Esophagus (tissue), 2 donors: ENCODE data around the gene CDH22. TPM values are rescaled to one million over a fixed set of nuclear protein-coding genes. Genes with fewer than 3 reads are reported as not detected.

Source experiments
- H3K27ac ChIP-seq, 2 donors: one replicate each; pipeline ENCODE4 v1.5.1; 2013; ENCODE audit warnings: low read depth in 2 of 2, mild to moderate bottlenecking in 2 of 2, inconsistent platforms in 1 of 2, low read length in 1 of 2, moderate library complexity in 1 of 2
- H3K27me3 ChIP-seq, 2 donors: one replicate each; pipeline ENCODE4 v1.6.1; 2013; ENCODE audit warnings: low read length in 2 of 2, control low read depth in 1 of 2, mild to moderate bottlenecking in 1 of 2; ENCODE audit not compliant: insufficient read depth in 2 of 2, control insufficient read depth in 1 of 2
- H3K36me3 ChIP-seq, 2 donors: one replicate each; pipeline ENCODE4 v1.6.1; 2013; ENCODE audit warnings: low read length in 1 of 2; ENCODE audit not compliant: control insufficient read depth in 2 of 2, insufficient read depth in 2 of 2
- H3K4me1 ChIP-seq, 2 donors: one replicate each; pipeline ENCODE4 v1.6.1; 2013; ENCODE audit warnings: low read length in 1 of 2; ENCODE audit not compliant: control insufficient read depth in 2 of 2, insufficient read depth in 2 of 2
- H3K4me3 ChIP-seq, 2 donors: one replicate each; pipeline ENCODE4 v1.5.1; 2013; ENCODE audit warnings: low read length in 2 of 2, mild to moderate bottlenecking in 2 of 2, low read depth in 1 of 2, moderate library complexity in 1 of 2
- H3K9me3 ChIP-seq, 2 donors: one replicate each; pipeline ENCODE4 v1.6.1; 2013; ENCODE audit warnings: mild to moderate bottlenecking in 2 of 2, low read depth in 1 of 2, low read length in 1 of 2, moderate library complexity in 1 of 2; ENCODE audit not compliant: control insufficient read depth in 2 of 2, insufficient read depth in 1 of 2
- WGBS, 2 donors: extraction: QIAGEN DNeasy Blood & Tissue Kit; methylation state at CpG; one replicate each; pipeline ENCODE4 v1.1.7; 2013; 5-methylcytosine and 5-hydroxymethylcytosine counted together
- polyA plus RNA-seq, 2 donors: library from polyadenylated mRNA; stranded (reverse); fragments of 200-250 nt; gene quantifications; one replicate each; pipeline ENCODE4 v1.2.3, GENCODE V29; 2013
- donor health status: healthy with polysubstance abuse.
- donor health status: Bipolar disorder and iron deficiency.

CDH22 gene
- polyA plus RNA-seq, 2 donors = 0.55 to 0.86 TPM

DNA sequence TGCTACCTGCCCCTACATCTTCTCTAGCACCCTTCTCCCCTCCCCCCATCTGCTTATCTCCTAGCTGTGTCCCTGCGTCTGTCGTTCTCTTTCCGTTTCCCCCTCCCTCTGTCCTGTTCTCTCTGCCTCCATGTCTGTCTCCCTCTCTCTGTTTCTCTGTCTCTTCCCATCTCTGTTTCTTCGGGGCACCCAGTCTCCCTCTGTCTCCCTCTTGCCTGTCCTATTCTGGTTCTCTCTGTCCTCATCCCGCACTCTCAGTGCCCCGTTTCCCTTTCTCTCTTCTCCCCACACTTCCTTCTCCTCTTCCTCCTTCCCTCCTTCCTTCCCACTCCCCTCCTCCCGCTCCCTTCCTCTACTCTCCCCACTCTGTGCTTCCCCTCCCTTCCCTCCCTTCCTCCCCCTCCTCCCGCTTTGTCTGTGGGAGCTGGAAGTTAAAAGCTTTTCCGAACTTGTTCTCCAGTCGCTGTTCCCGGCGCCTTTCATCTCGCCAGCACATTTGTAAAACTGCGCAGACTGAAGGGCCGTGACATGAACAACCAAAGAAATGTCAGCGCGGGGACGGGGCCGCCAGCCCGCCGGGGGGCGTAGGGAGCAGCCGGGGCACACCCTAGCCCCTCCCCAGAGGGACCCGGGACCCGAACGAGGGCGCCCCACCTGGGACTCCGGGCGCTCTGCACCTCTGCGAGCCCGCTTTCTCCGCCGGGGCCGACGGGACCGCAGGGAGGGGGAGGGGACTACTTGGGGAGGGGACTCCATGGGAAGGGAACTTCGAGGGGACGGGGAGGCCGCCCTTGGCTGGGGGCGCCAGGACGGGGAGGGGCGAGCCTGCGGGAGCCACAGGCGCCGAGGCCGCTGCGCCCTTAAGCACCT lies 4.0 kb upstream of the CDH22 start:
- no peak overlapping the region for H3K27ac ChIP-seq
- peaks cover 0 to 3% of the 10 kb centered on the region in 2 donors for H3K4me1 ChIP-seq
- 1% methylated on average over 30 to 47 of the region's 47 CpGs for WGBS, 2 donors
- H3K36me3 ChIP-seq = no peaks in the 10 kb centered on the region
- H3K4me3 ChIP-seq = no peak overlapping the region
- H3K9me3 ChIP-seq = no peaks in the 10 kb centered on the region
- peaks cover 7 to 16% of the 10 kb centered on the region in 2 donors for H3K27me3 ChIP-seq

GRCh38 chr20:46311719-46312074 lies 3.4 kb upstream of the CDH22 start:
- H3K27ac ChIP-seq = no peak overlapping the region
- H3K4me1 ChIP-seq = peaks cover 0 to 5% of the 10 kb centered on the region in 2 donors
- no peaks in the 10 kb centered on the region for H3K36me3 ChIP-seq
- H3K9me3 ChIP-seq = no peaks in the 10 kb centered on the region
- no peak overlapping the region for H3K4me3 ChIP-seq
- WGBS, 2 donors = 13% methylated on average over 4 to 5 of the region's 5 CpGs
- peaks cover 7 to 16% of the 10 kb centered on the region in 2 donors for H3K27me3 ChIP-seq

DNA sequence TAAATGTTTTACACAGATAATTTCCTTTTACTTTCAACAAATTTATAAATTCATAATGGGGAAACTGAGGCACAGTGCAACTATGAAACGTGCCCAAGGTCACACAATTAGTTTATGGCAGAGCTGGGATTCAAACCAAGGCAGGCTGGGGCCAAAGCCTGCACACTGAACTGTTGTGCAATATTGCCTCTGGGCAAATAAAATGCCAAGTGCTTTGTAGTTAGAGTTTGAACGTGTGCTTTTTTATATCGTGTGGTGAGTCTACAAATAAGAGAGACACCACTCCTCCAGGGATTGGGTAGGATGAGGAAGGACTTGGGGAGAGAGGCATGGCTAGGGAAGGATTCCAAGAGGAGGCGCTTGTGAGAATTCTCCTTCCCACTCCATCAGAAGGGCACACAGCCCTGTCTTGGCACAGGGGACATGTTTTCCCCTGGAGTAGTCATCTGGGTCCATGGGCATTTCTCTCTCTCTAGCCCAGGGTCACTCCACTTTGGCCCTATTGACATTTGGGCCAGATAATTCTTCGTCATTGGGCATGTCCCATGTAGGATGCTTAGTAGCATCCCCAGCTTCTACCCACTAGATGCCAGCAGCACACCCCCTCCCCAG lies 2.8 kb upstream of the CDH22 start:
- Histone ChIP-seq H3K4me3 (no peak overlapping the region), H3K9me3 (no peaks in the 10 kb centered on the region), H3K36me3 (no peaks in the 10 kb centered on the region), H3K4me1 (peaks cover 0 to 5% of the 10 kb centered on the region in 2 donors), H3K27ac (no peak overlapping the region), H3K27me3 (peaks cover 7 to 16% of the 10 kb centered on the region in 2 donors)
- WGBS, 2 donors = 13 to 14% methylated on average over 5 of the region's 5 CpGs

DNA sequence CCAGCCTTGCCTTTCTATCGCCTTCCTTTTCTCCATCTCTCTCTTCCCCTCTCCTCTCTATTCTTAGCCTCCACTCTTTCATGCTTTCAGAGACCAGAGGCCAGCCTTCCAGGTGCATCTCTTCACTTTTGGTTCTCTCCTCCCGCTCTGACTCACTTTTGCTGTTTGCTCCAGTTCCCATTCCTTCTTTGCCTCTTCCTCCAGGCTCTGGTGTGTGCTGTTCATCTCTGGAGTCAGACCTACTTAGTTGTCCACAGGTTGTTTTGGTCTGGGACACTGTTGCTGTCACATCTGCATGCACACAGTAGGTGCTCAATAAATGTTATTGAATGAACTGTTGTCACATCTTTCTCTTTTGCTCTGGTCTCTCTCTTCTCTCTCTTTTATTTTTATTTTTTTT lies 1.6 kb upstream of the CDH22 start:
- no peak overlapping the region for H3K27ac ChIP-seq
- H3K9me3 ChIP-seq = no peaks in the 10 kb centered on the region
- peaks cover 7 to 16% of the 10 kb centered on the region in 2 donors for H3K27me3 ChIP-seq
- no peaks in the 10 kb centered on the region for H3K36me3 ChIP-seq
- 47 to 53% methylated on average over 2 of the region's 2 CpGs for WGBS, 2 donors
- H3K4me1 ChIP-seq = peaks cover 0 to 5% of the 10 kb centered on the region in 2 donors
- no peak overlapping the region for H3K4me3 ChIP-seq

DNA sequence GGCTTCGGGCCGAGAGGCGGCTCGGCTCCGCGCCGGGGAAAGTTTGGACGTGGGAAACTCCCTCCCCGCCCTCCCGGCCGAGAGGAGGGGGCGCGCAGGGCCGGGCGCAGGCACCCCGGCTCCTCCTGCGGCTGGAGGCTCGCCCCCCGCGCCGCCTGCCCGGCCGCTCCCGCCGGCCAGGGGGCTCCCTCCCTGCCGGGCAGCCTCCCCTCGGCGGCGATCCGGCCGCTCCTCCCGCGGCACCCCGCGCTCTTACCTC lies 370 bp downstream of the CDH22 start:
- no peak overlapping the region for H3K27ac ChIP-seq
- 0 to 2% methylated on average over 15 to 35 of the region's 35 CpGs for WGBS, 2 donors
- peaks cover 0 to 15% of the 10 kb centered on the region in 2 donors for H3K27me3 ChIP-seq
- peaks cover 0 to 5% of the 10 kb centered on the region in 2 donors for H3K4me1 ChIP-seq
- no peaks in the 10 kb centered on the region for H3K9me3 ChIP-seq
- H3K4me3 ChIP-seq = peak overlapping the region; percentile 36 to 53
- no peaks in the 10 kb centered on the region for H3K36me3 ChIP-seq

DNA sequence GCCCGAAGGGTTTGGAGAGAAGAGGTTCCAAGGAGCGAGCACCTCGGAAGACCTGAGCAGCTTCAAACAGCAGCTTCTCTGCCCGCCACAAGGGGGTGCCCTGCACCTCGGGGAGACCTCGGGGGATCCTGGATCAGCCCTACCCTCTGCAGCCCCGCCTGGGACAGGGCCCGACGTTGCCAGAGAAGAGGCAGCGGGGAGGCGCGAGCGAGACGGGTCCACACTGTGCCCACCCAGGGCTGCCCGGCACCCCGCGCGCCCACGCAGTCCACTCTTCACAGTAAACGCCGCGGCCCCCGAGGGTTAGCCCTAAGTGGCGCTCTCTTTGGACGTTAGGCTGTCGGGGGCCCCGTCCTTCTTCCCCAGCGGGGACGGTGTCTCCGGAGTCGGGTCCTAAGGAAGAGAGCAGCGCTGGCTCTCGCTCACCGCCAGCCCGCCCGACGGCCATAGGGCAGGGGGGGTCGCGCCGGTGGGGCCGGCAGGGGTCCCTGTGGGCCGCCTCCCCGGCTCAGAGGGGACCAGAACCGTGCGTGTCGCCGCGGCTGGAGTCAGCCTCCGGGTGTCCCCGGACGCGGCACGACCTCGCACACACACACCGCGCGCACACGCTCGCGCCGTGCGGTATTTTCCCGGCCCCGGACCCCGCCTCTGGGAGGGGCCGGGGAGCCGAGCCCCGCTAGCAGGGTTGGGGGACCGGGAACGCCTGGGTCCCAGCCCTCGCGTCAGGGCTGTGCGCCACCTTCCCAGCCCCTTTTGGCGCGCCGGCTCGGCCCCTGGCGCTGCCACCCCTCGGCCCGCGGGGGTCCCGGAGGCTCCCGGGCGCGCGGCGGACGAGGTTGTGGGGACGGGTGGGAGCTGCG lies 929 bp downstream of the CDH22 start:
- H3K4me3 ChIP-seq = peak overlapping the region; percentile 36 to 53
- H3K4me1 ChIP-seq = peaks cover 0 to 5% of the 10 kb centered on the region in 2 donors
- H3K9me3 ChIP-seq = no peaks in the 10 kb centered on the region

GRCh38 chr20:46306743-46307138 lies 1.6 kb downstream of the CDH22 start:
- peaks cover 0 to 5% of the 10 kb centered on the region in 2 donors for H3K4me1 ChIP-seq
- no peak overlapping the region for H3K27ac ChIP-seq
- H3K4me3 ChIP-seq = peak overlapping the region in 1 of 2 donors; percentile 53
- no peaks in the 10 kb centered on the region for H3K9me3 ChIP-seq
- peaks cover 0 to 11% of the 10 kb centered on the region in 2 donors for H3K27me3 ChIP-seq
- 20 to 22% methylated on average over 9 to 10 of the region's 10 CpGs for WGBS, 2 donors
- no peaks in the 10 kb centered on the region for H3K36me3 ChIP-seq

More for the DNA sequence above, 929 bp downstream of the CDH22 start:
- H3K36me3 ChIP-seq = no peaks in the 10 kb centered on the region
- peaks cover 0 to 11% of the 10 kb centered on the region in 2 donors for H3K27me3 ChIP-seq
- 1% methylated on average over 75 to 90 of the region's 90 CpGs for WGBS, 2 donors
- H3K27ac ChIP-seq = no peak overlapping the region

GRCh38 chr20:46305973-46306360 lies 2.3 kb downstream of the CDH22 start:
- 42 to 45% methylated on average over 9 of the region's 9 CpGs for WGBS, 2 donors

DNA sequence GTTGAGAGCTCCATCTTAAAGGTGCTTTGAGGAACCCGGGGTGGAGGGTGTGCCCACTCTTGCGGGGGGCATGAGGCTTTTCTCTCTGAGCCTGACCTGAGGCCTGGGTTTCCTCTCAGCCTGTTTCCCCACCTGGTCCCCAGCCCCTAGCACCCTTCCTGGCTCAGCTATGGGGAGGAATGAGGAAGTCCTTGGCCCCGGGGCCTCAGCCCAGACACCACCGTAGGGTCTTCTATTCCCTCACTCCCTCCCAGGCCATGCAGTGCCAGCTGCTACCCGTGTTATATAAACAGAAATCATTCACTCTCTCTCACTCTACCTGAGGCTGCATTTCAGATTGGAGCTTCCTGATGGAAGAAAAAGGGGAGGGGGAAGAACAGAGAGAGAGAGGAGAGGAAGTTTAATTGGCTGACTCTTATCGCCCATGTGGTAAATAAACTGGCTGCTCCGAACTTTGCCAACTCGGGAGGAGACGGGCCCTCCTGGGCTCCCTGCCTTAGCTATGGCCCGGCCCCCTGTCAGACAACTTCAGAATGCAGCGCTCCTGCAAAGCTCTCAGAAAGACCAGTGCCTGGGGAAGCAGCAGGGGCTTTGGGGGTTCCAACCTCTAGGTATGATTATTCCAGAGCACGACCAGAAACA lies 2.8 kb downstream of the CDH22 start:
- no peak overlapping the region for H3K4me3 ChIP-seq

More at GRCh38 chr20:46305973-46306360, 2.3 kb downstream of the CDH22 start:
- no peaks in the 10 kb centered on the region for H3K36me3 ChIP-seq
- no peaks in the 10 kb centered on the region for H3K9me3 ChIP-seq
- peaks cover 0 to 11% of the 10 kb centered on the region in 2 donors for H3K27me3 ChIP-seq
- H3K4me1 ChIP-seq = peaks cover 0 to 5% of the 10 kb centered on the region in 2 donors
- no peak overlapping the region for H3K27ac ChIP-seq
- no peak overlapping the region for H3K4me3 ChIP-seq

More for the DNA sequence above, 2.8 kb downstream of the CDH22 start:
- 21 to 23% methylated on average over 12 of the region's 12 CpGs for WGBS, 2 donors
- Histone ChIP-seq H3K4me1 (peaks cover 0 to 5% of the 10 kb centered on the region in 2 donors), H3K27ac (no peak overlapping the region), H3K27me3 (peaks cover 0 to 10% of the 10 kb centered on the region in 2 donors), H3K9me3 (no peaks in the 10 kb centered on the region), H3K36me3 (no peaks in the 10 kb centered on the region)
